Suprapubic skin (tissue), 4 donors: ENCODE data around the gene ARPC5.

Experiments
- CTCF ChIP-seq, 2 donors: fragments of 200-600 bp in 1 of 2; fragments of 450-650 bp in 1 of 2; sonication (generic) in 1 of 2; IDR thresholded peaks; one replicate each; pipeline ENCODE4 v1.5.1; 2016 to 2019; ENCODE audit warnings: antibody characterized with exemption in 2 of 2, mild to moderate bottlenecking in 1 of 2, moderate library complexity in 1 of 2
- EP300 ChIP-seq: sonication (generic); formaldehyde crosslinking; IDR thresholded peaks from one replicate; pipeline ENCODE4 v1.6.1; 2017; ENCODE audit warnings: antibody characterized with exemption
- POLR2A ChIP-seq, 2 donors: fragments of 450-650 bp; IDR thresholded peaks; one replicate each; pipeline ENCODE4 v1.6.1; 2017; ENCODE audit warnings: antibody characterized with exemption in 2 of 2, mild to moderate bottlenecking in 2 of 2, moderate library complexity in 2 of 2
- POLR2AphosphoS5 ChIP-seq, 3 donors: sonication (generic); formaldehyde crosslinking; IDR thresholded peaks; one replicate each; pipeline ENCODE4 v1.6.1; 2017; ENCODE audit warnings: antibody characterized with exemption in 3 of 3

- no peak for TF ChIP-seq POLR2AphosphoS5 (IDR thresholded peaks at IDR 0.05)
- peak; percentile 38 to 57 for TF ChIP-seq CTCF (IDR thresholded peaks at IDR 0.05)
- no peak for TF ChIP-seq EP300
- no peak for TF ChIP-seq POLR2A (IDR thresholded peaks at IDR 0.05)
Observed at GRCh38 chr1:183633676-183634343, 1.8 kb downstream of the ARPC5 start.
